HG03175 (cell line): ENCODE results near the gene LYRM2.

Source experiments
- ATAC-seq: cut with Tn5 transposase; IDR thresholded peaks from one replicate; pipeline ENCODE4 v1.9.1; 2021; ENCODE audit warnings: mild to moderate bottlenecking, moderate library complexity; ENCODE audit not compliant: unreplicated experiment

Gene LYRM2

GRCh38 chr6:89562093-89562973 lies 76.2 kb downstream of the LYRM2 start:
- ATAC-seq: no peak

- ATAC-seq: no peak
These were observed 79.1 kb downstream of the LYRM2 start for GRCh38 chr6:89559487-89559886.

DNA sequence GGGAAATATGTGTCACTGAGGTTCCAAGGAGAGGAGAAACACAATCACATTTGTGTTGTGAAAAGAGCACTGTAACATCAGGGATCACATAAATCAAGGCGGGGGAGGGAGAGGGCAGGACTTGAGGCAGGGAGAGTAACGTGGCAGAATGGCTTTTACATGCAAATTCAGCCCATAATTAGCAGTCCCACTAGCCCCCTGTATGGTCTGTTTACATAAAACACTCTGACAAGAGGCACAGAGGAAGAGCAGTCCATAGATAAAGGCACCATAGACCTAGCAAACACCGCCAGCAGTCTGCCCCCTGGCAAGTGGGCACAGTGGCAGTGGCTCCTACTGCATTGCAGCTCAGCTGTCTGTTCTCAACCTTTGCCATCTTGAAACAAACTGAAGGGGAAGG lies 82.7 kb downstream of the LYRM2 start:
- no peak for ATAC-seq

DNA sequence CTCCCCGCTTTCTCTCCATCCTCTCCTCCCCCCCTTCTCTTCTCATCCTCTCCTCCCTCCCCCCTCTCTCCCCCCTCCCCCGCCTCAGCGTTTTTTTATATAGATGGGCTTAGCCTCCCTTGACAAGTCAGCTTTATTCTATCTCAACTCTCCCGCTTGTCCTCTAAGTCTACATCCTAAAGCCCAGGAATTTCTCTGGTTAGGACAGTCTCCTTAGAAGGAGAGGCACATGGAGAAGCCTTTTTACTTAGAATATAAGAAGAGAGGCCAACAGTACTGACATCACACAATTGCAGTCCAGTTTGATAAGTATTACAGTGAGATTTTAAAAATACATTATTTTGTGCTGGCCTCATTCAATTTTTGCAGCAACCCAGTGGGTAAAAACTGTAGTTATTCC lies 83.5 kb downstream of the LYRM2 start:
- ATAC-seq: no peak

DNA sequence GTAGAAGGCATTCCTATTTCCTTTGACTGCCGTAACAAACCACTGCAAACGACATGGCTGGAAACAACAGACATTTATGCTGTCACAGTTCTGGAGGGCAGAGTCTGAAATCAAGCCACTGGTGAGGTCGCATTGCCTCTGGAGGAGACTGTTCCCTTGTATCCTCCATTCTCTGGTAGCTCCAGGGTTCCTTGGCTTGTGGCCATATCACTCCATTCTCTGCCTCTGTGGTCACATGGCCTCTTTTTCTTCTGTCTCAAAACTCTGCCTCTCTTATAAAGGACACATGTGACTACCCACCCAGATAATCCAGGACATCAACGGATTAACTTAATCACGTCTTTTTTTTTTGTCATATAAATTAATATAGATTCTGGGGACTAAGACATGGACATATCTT lies 84.4 kb downstream of the LYRM2 start:
- ATAC-seq: no peak

DNA sequence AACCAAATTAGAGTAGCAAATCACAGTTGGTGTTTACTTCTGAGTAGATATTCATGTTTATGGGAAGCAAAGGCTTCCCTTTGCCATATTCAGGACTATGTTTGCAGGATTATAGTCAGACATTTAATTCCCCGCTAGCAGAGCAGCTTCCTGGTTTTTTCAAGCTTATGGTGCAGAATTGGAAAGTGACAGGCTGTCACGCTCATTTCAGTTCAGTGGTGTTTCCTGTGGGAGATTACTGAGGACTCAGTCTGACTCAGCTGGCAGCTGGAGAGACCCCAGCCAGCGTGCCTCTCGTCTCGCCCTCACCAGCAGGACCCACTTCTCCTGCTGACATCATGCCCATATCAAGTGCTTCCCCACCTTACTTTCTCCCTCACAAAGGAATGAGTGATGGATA lies 85.1 kb downstream of the LYRM2 start:
- ATAC-seq: no peak

DNA sequence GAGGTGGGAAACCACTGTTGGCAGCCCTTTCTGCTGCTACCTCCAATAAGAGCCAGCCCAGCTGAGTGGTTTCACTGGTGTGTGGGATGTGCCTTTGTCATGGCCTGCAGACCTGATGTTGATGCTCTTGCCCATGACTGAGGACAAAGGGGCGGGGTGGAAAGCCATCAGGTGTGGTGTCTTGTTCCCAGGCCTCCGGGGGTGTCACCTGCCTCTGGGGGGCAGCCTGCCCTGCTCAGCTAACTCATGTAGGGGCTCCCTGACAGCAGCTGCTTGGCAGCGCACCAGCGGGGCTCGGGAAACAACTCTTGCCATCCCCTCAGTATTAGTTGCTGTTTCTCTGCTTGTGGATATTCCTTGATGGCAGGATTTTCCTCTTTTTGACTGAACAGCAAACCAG lies 91.3 kb downstream of the LYRM2 start:
- ATAC-seq: no peak

DNA sequence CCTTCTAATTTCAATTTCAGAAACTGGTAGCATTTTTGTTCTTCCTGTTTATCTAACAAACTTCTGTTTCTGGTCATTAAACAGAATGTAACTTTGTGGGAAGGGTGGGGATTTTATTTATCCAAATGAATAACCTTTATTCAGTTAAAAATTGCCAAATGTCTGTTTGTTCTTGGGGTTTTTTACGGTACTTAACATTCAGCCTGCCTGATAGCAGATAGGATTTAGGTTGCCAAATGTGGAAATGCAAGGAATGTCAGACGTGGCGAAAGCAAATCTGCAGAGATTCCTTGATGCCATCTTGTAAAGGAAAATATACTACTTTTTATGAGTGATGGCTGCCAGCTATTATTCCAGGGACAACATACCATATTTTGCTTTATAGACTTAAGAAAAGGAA lies 95.7 kb downstream of the LYRM2 start:
- ATAC-seq: no peak

DNA sequence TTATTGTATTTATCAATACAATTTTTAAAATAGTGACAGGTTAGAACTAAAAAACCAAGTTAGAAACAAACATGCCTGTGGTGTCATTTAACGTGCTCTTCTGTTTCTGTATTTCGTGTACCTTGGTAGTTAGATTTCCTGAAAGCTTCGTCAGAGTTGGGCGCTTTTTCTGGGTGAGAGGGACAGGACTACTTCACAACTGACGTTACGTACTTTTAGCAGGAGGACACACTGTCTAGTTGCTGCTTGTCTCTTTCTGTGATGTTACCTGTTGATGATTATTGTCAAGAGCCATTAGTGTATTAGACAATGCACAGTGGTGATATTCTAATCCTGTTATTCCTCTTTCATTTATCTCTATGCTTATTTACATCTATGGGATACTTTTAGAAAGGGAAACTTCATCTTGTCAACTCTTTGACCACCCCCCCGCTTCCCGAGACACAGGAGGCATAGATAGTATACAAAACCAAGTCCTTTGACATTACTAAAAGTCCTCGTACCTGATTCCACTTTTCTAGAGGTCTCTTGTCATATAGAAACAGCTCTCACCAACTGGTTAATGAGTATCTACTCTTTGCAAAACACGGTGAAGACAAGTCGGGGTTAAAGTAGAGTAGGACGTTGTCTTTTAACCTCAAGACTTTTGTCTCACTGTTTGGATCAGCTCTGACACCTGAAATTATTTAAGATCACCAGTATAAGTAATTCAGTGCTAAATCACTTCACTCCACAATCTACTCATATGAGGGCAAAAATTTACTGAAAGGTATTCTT lies 96.3 kb downstream of the LYRM2 start:
- no peak for ATAC-seq

DNA sequence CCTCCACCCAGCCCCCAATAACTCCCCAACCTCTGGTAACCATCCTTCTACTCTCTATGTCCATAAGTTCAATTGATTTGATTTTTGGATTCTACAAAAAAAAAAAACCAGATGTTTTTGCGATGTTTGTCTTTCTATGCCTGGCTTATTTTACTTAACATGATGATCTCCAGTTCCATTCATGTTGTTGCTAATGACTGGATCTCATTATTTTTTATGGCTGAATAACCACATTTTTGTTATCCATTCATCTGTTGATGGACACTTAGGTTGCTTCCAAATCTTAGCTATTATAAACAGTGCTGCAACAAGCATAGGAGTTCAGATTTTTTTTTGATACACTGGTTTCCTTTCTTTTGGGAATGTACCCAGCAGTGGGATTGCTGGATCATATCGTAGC lies 98.8 kb downstream of the LYRM2 start:
- ATAC-seq: no peak

GRCh38 chr6:89536231-89536630 lies 102.3 kb downstream of the LYRM2 start:
- no peak for ATAC-seq

DNA sequence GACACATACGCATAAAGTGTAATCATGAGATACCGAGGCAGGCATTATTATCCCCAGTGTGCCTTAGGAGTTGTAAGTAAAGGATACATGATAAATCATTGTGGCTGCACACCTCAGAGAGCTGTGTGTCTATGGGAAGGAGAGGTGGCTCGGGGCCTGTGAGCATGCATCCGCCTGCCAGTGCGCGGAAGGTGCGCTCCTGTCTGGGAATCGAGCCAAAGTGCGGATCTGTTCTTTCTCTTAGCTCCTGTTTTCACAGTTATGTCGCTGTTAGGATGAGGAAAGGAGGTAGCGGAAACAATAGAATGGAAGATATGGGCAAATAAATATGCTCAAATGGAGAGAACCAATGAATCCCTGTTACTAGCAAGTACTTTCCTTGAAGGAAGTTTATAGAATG lies 107.6 kb downstream of the LYRM2 start:
- no peak for ATAC-seq

DNA sequence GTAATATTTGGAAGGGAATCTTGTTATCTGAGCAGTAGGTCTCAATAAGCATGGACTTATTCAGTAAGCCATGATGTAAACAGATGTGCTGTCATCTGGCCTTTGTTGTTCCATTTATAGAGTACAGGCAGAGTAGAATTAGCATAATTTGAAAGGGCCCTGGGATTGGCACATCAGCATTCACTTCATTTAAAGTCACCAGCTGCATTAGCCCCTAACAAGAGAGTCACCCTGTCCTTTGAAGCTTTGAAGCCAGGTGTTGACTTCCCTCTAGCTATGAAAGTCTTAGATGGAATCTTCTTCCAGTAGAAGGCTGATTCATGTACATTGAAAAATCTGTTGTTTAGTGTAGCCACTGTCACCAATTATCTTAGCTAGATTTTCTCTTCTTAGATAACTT lies 109.7 kb downstream of the LYRM2 start:
- ATAC-seq: no peak

DNA sequence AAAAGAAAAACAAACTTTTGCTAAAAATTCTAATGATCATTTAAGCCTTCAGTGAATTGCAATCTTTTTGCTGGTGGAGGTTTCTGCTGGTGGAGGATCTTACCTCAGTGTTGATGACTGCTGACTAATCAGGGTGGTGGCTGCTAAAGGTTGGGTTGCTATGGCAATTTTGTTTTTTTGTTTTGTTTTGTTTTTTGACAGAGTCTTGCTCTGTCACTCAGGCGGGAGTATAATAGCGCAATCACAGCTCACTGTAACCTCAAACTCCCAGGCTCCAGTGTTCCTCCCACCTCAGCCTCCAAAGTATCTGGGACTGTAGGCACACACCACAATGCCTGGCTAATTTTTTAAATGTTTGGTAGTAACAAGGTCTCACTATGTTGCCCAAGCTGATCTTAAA lies 110.9 kb downstream of the LYRM2 start:
- no peak for ATAC-seq

DNA sequence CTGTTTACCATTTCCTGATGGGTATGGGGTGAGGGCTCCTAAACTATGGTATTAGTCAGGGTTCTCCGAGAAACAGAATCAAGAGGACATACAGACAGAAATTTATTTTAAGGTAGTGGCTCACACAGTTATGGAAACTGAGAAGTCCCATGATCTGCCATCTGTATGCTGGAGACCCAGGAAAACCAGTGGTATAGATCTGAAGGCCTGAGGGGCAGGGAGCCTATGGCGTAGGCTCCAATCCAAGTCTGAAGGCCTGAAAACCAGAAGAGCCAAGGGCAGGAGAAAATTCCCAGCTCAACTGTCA lies 112.0 kb downstream of the LYRM2 start:
- no peak for ATAC-seq

DNA sequence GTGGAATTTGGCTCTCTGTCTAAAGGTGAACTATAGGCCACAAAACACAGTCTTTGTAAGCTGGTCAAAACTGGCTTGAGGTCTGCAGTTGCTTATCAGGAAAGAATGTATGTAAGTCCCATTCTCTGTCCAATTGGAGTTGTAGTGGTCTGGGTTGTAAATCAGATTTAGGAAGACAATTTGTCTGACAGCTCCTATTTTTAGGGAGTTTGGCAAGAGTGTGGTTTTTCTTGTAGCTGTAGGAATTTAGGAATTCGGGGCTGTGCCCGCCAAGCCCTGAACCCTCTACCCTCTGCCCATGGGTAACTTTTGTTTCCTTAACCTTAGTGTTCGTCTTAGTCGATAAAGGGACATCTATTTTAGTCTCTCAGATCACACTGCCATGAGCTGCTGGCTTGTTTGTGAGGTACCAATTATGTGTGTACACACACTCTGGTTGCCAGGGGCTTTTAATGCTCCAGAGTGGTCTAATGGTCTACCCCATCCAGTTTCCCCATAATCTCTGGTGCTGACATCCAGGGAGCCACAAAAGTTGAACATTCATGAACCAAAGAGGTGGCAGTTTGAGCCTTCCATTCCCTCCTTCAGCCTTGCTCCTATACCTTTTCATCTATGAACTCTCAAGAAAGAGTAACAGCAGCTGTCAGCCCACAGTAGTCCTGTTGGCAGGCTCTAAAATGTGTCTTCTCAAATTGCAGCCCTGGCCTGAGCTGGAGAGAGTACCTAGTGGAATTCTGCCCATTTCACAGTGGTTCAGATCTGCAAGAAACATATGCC lies 112.6 kb downstream of the LYRM2 start:
- ATAC-seq: no peak

GRCh38 chr6:89522778-89523177 lies 115.8 kb downstream of the LYRM2 start:
- ATAC-seq: no peak

DNA sequence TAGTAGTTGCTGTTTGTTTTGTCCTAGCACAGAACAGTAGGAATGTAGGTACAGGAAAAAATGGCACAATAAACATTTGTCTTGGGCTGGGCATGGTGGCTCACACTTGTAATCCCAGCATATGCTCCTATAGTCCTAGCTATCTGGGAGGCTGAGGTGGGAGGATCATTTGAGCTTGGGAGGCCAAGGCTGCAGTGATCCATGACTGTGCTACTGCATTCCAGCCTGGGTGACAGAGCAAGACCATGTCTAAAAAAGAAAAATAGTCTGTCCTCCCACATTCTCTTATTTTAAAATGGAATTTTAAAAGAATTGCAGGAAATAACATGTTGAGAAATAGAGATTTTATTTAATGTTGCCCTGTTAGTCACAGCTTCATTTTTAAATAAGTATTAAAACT lies 117.8 kb downstream of the LYRM2 start:
- no peak for ATAC-seq

GRCh38 chr6:89518352-89519055 lies 120.0 kb downstream of the LYRM2 start:
- ATAC-seq: no peak
